DOHH2 (cell line): Measurements from ENCODE around the gene RBMX.

Source experiments
- H3F3A ChIP-seq: fragments of 200-600 bp; sonication (generic), shearing (Covaris generic); 2 replicates; pipeline ENCODE4 v1.6.0; 2016; ENCODE audit warnings: antibody characterized with exemption, mild to moderate bottlenecking; ENCODE audit not compliant: control insufficient read depth, insufficient read depth
- H3K27ac ChIP-seq: fragments of 200-600 bp; sonication (generic); 2 replicates; pipeline ENCODE4 v1.5.1; 2014; ENCODE audit warnings: low read depth, mild to moderate bottlenecking, low read length, moderate library complexity
- H3K27me3 ChIP-seq: fragments of 200-600 bp; sonication (generic); 2 replicates; pipeline ENCODE4 v1.6.1; 2014; ENCODE audit warnings: mild to moderate bottlenecking, low read length, mixed read lengths; ENCODE audit not compliant: control insufficient read depth
- H3K36me3 ChIP-seq: fragments of 200-600 bp; sonication (generic); 2 replicates; pipeline ENCODE4 v1.6.1; 2014; ENCODE audit warnings: mild to moderate bottlenecking, low read length, moderate library complexity, mixed read lengths; ENCODE audit not compliant: control insufficient read depth
- H3K4me1 ChIP-seq: fragments of 200-600 bp; sonication (generic); 2 replicates; pipeline ENCODE4 v1.6.1; 2014; ENCODE audit warnings: mild to moderate bottlenecking, low read length, mixed read lengths; ENCODE audit not compliant: control insufficient read depth
- H3K4me2 ChIP-seq: fragments of 200-600 bp; sonication (generic); 2 replicates; pipeline ENCODE4 v1.6.0; 2014; ENCODE audit warnings: mild to moderate bottlenecking, low read length, moderate library complexity
- H3K4me3 ChIP-seq: fragments of 200-600 bp; sonication (generic); 2 replicates; pipeline ENCODE4 v1.5.1; 2014; ENCODE audit warnings: mild to moderate bottlenecking, low read length, mixed read lengths
- H3K79me2 ChIP-seq: fragments of 200-600 bp; sonication (generic); 2 replicates; pipeline ENCODE4 v1.6.1; 2014; ENCODE audit warnings: mild to moderate bottlenecking, low read length, mixed read lengths; ENCODE audit not compliant: control insufficient read depth
- H3K9me2 ChIP-seq: fragments of 200-600 bp; sonication (generic); replicated peaks from 2 replicates; pipeline ENCODE4 v1.6.1; 2014; ENCODE audit warnings: mild to moderate bottlenecking, low read length, mixed read lengths; ENCODE audit not compliant: control insufficient read depth
- H3K9me3 ChIP-seq: fragments of 200-600 bp; sonication (generic); 2 replicates; pipeline ENCODE4 v1.6.1; 2014; ENCODE audit warnings: antibody characterized with exemption, low read length, mixed read lengths; ENCODE audit not compliant: control insufficient read depth, insufficient read depth
- H4K20me1 ChIP-seq: fragments of 200-600 bp; sonication (generic); 2 replicates; pipeline ENCODE4 v1.6.0; 2014; ENCODE audit warnings: low read depth, mild to moderate bottlenecking, antibody characterized with exemption, low read length, moderate library complexity; ENCODE audit not compliant: control insufficient read depth, insufficient read depth
- CTCF ChIP-seq: fragments of 200-600 bp; sonication (generic); IDR thresholded peaks from one replicate; pipeline ENCODE4 v1.5.1; 2014; ENCODE audit warnings: antibody characterized with exemption, mild to moderate bottlenecking, low read depth, low read length; ENCODE audit not compliant: poor library complexity, severe bottlenecking
- EZH2phosphoT487 ChIP-seq: fragments of 200-600 bp; sonication (generic); IDR thresholded peaks from 2 replicates; pipeline ENCODE4 v1.6.1; 2017; ENCODE audit warnings: borderline replicate concordance, mild to moderate bottlenecking, antibody characterized with exemption, low read length, moderate library complexity, mixed read lengths

Gene RBMX

GRCh38 chrX:136851526-136851925 lies 29.0 kb downstream of the RBMX start:
- no peaks in the 10 kb centered on the region for H3K27me3 ChIP-seq
- H3K9me2 ChIP-seq, result no peaks in the 10 kb centered on the region
- H3K27ac ChIP-seq, result no peak overlapping the region
- no peaks in the 10 kb centered on the region for H3K36me3 ChIP-seq
- H4K20me1 ChIP-seq, result no peaks in the 10 kb centered on the region
- no peaks in the 10 kb centered on the region for H3K9me3 ChIP-seq
- no peak overlapping the region for H3K4me2 ChIP-seq
- no peak overlapping the region for H3K4me3 ChIP-seq
- no peaks in the 10 kb centered on the region for H3F3A ChIP-seq
- TF ChIP-seq CTCF (no peak), EZH2phosphoT487 (no peak)
- H3K4me1 ChIP-seq, result peaks cover 10% of the 10 kb centered on the region
- no peaks in the 10 kb centered on the region for H3K79me2 ChIP-seq

GRCh38 chrX:136850441-136851175 lies 29.9 kb downstream of the RBMX start:
- H3K27ac ChIP-seq, result no peak overlapping the region
- no peak overlapping the region for H3K4me3 ChIP-seq

GRCh38 chrX:136849395-136849794 lies 31.1 kb downstream of the RBMX start:
- Histone ChIP-seq H3F3A (no peaks in the 10 kb centered on the region), H3K9me3 (no peaks in the 10 kb centered on the region), H3K36me3 (no peaks in the 10 kb centered on the region), H3K27ac (no peak overlapping the region), H3K4me1 (no peaks in the 10 kb centered on the region), H3K4me3 (no peak overlapping the region), H3K4me2 (no peak overlapping the region), H3K27me3 (no peaks in the 10 kb centered on the region), H3K9me2 (no peaks in the 10 kb centered on the region), H4K20me1 (no peaks in the 10 kb centered on the region), H3K79me2 (no peaks in the 10 kb centered on the region)
- no peak for TF ChIP-seq CTCF
- no peak for TF ChIP-seq EZH2phosphoT487

More at GRCh38 chrX:136850441-136851175, 29.9 kb downstream of the RBMX start:
- H4K20me1 ChIP-seq, result no peaks in the 10 kb centered on the region
- H3K9me3 ChIP-seq, result no peaks in the 10 kb centered on the region
- H3K4me2 ChIP-seq, result no peak overlapping the region
- no peaks in the 10 kb centered on the region for H3K27me3 ChIP-seq
- no peaks in the 10 kb centered on the region for H3K79me2 ChIP-seq
- H3F3A ChIP-seq, result no peaks in the 10 kb centered on the region
- no peak for TF ChIP-seq CTCF
- TF ChIP-seq EZH2phosphoT487, result no peak
- H3K4me1 ChIP-seq, result peaks cover 3% of the 10 kb centered on the region
- H3K36me3 ChIP-seq, result no peaks in the 10 kb centered on the region
- H3K9me2 ChIP-seq, result no peaks in the 10 kb centered on the region
